Measurements from ENCODE around the gene OR2S2. TPM values are rescaled to one million over a fixed set of nuclear protein-coding genes. Genes with fewer than 3 reads are reported as not detected.

Gene OR2S2
- total and polyA plus RNA-seq, 2 of the 8 experiments (the other 6 are each of a cell fraction or from before 2014, with no cell fraction given): not detected

GRCh38 chr9:35911690-35912089, 46.3 kb downstream of the OR2S2 start:
- H3K18ac ChIP-seq (ENCODE audit: extremely low read depth, low read length): no peak overlapping the region
- H3K79me2 ChIP-seq (ENCODE audit: control insufficient read depth in 1 of 2, insufficient read depth in 2 of 2, low read length in 2 of 2): no peaks in the 10 kb centered on the region
- H3K36me3 ChIP-seq (ENCODE audit: control insufficient read depth in 2 of 4, insufficient read depth in 4 of 4, low read length in 3 of 4): no peaks in the 10 kb centered on the region
- H3K4me2 ChIP-seq (ENCODE audit: insufficient read depth in 1 of 2, low read depth in 2 of 2, low read length in 2 of 2): no peak overlapping the region
- no peak overlapping the region for H2BK120ac ChIP-seq (replicated peaks; ENCODE audit: low read depth, low read length)
- no peaks in the 10 kb centered on the region for H3K9me3 ChIP-seq (ENCODE audit: insufficient read depth in 2 of 2, low read depth in 1 of 2, low read length in 1 of 2)
- peaks cover 3% of the 10 kb centered on the region; the same call in 1 of the 2 replicates for H3K23me2 ChIP-seq (ENCODE audit: low read depth, low read length)
- FAIRE-seq (no peak), DNase-seq (ENCODE audit: low read depth in 1 of 2, low spot score in 2 of 2) (no peak)
- H3K9ac ChIP-seq (replicated peaks in 1 of 4; ENCODE audit: extremely low read depth in 1 of 4, low read depth in 3 of 4, low read length in 3 of 4): no peak overlapping the region; a peak in 1 of 7 replicates
- no peak overlapping the region for H3K56ac ChIP-seq (replicated peaks; ENCODE audit: insufficient read length, low read depth, low read length)
- H3K14ac ChIP-seq (ENCODE audit: insufficient read length): no peak overlapping the region
- H2BK5ac ChIP-seq (ENCODE audit: low read depth, low read length): no peak overlapping the region
- no peak overlapping the region; the same call in 1 of the 2 replicates for H2BK15ac ChIP-seq (ENCODE audit: low read length)
- H3K23ac ChIP-seq (ENCODE audit: insufficient read length): no peak overlapping the region
- H3K4me3 ChIP-seq (ENCODE audit: extremely low read depth in 1 of 4, insufficient read depth in 2 of 4, low read depth in 3 of 4, low read length in 4 of 4): no peak overlapping the region
- no peak overlapping the region for H2AFZ ChIP-seq (ENCODE audit: low read length)
- H4K8ac ChIP-seq (ENCODE audit: extremely low read depth, insufficient read depth, low read length): no peak overlapping the region; the same call in 1 of the 2 replicates
- H4K20me1 ChIP-seq (replicated peaks in 1 of 2; ENCODE audit: control insufficient read depth in 1 of 2, insufficient read depth in 2 of 2, low read length in 2 of 2): no peaks in the 10 kb centered on the region
- 80% methylated on average over 9 of the region's 10 CpGs; no CpG with 5 or more reads in 1 of the 2 experiments for WGBS, 2 experiments (ENCODE audit: extremely low coverage in 1 of 2, insufficient coverage in 1 of 2, insufficient read length in 1 of 2, insufficient replicate concordance in 2 of 2, low coverage in 1 of 2, low lambda C conversion rate in 2 of 2, missing lambda C conversion rate in 1 of 2)
- H3K4ac ChIP-seq (replicated peaks; ENCODE audit: insufficient read length, low read depth, low read length): no peak overlapping the region
- no peak overlapping the region for H2AK5ac ChIP-seq (ENCODE audit: low read depth, low read length)
- H3K27me3 ChIP-seq (replicated peaks in 1 of 4; ENCODE audit: control insufficient read depth in 3 of 4, extremely low read depth in 1 of 4, insufficient read depth in 3 of 4, low read length in 3 of 4): no peaks in the 10 kb centered on the region; a peak in 2 of 7 replicates
- CTCF ChIA-PET (ENCODE audit: partially characterized antibody): interaction anchor here (0.6 to 5.6 kb wide), 18 partner anchors 9 to 1283 kb away, joined by 3 to 26 read pairs (median 4); partner anchors contain the start of genes CREB3 and TLN1
- peaks cover 13 to 31% (median 21%) of the 10 kb centered on the region in 4 experiments for H3K4me1 ChIP-seq (replicated peaks in 1 of 4; ENCODE audit: control insufficient read depth in 3 of 4, insufficient read depth in 4 of 4, low read length in 3 of 4)
- no peak for TF ChIP-seq CHD1 (IDR thresholded peaks at IDR 0.05; ENCODE audit: low read depth, low read length)
- POLR2A ChIA-PET (ENCODE audit: partially characterized antibody): interaction anchor here (1.0 kb wide), 1 partner anchor 29 kb away, joined by 3 read pairs; no protein-coding TSS in a partner anchor
- H3K79me1 ChIP-seq (ENCODE audit: low read depth, low read length): 0 out of 2 replicates have a peak, but pooled peaks cover 2% of the 10 kb centered on the region
- 0 out of 2 replicates have a peak overlapping the region, but pooled peaks have one; percentile 35 for H2BK12ac ChIP-seq (ENCODE audit: low read depth, low read length)
- no peak overlapping the region for H4K91ac ChIP-seq (replicated peaks; ENCODE audit: insufficient read length, low read length)
- H2BK20ac ChIP-seq (ENCODE audit: low read length): no peak overlapping the region
- no peak overlapping the region for H4K5ac ChIP-seq (ENCODE audit: insufficient read length, low read depth, low read length)
- no peak overlapping the region for H3K27ac ChIP-seq (ENCODE audit: low read depth, low read length)

All from H1 (cell line).